CD4-positive, alpha-beta memory T cell (primary cell): Measurements from ENCODE around the gene ETV6. TPM values are rescaled to one million over a fixed set of nuclear protein-coding genes. Genes with fewer than 3 reads are reported as not detected.

Experiments
- CTCF ChIA-PET: fragments of 350-600 bp; sonication (Branson Sonifier 250); formaldehyde crosslinking; loops from one replicate; lab custom pipeline; 2021; ENCODE audit warnings: inconsistent platforms; ENCODE audit not compliant: partially characterized antibody; lab: Charles Lee
- POLR2A ChIA-PET: fragments of 350-600 bp; sonication (Branson Sonifier 250); formaldehyde crosslinking; loops from one replicate; lab custom pipeline; 2021; ENCODE audit not compliant: partially characterized antibody; lab: Charles Lee
- DNase-seq, 5 donors: peaks; one replicate each; pipeline versions ENCODE4 v3.0.0 to v3.0.0-alpha.2; 2020 to 2022; ENCODE audit warnings: mixed read lengths in 1 of 5
- H3K27ac ChIP-seq: one replicate; pipeline ENCODE4 v1.7.0; 2013; ENCODE audit warnings: low read depth, low read length
- H3K27me3 ChIP-seq: 2 replicates; pipeline ENCODE4 v1.7.0; 2013; ENCODE audit warnings: mild to moderate bottlenecking, low read length, moderate library complexity; ENCODE audit not compliant: insufficient read depth
- H3K36me3 ChIP-seq: 2 replicates; pipeline ENCODE4 v1.7.0; 2013; ENCODE audit warnings: mild to moderate bottlenecking, low read length, moderate library complexity; ENCODE audit not compliant: insufficient read depth
- H3K4me1 ChIP-seq: 2 replicates; pipeline ENCODE4 v1.7.0; 2013; ENCODE audit warnings: mild to moderate bottlenecking, low read length, moderate library complexity; ENCODE audit not compliant: insufficient read depth
- H3K4me3 ChIP-seq, 2 donors: one replicate each; pipeline ENCODE4 v1.7.0; 2013; ENCODE audit warnings: low read length in 2 of 2, mild to moderate bottlenecking in 1 of 2
- H3K9me3 ChIP-seq, 2 donors: one replicate each; pipeline ENCODE4 v1.7.0; 2013; ENCODE audit warnings: low read length in 2 of 2, control low read depth in 1 of 2; ENCODE audit not compliant: control insufficient read depth in 1 of 2
- H3K27ac Mint-ChIP-seq, 7 donors: one replicate each; pipeline ENCODE4 v1.8.0; 2020 to 2021; ENCODE audit warnings: mixed read lengths in 7 of 7, mild to moderate bottlenecking in 6 of 7, inconsistent platforms in 3 of 7, moderate library complexity in 3 of 7
- H3K27me3 Mint-ChIP-seq, 2 donors: one replicate each; pipeline ENCODE4 v1.8.0; 2020 to 2021; ENCODE audit warnings: mixed read lengths in 2 of 2
- H3K36me3 Mint-ChIP-seq, 2 donors: one replicate each; pipeline ENCODE4 v1.8.0; 2020 to 2021; ENCODE audit warnings: mixed read lengths in 2 of 2, inconsistent platforms in 1 of 2, mild to moderate bottlenecking in 1 of 2
- H3K4me1 Mint-ChIP-seq, 4 donors: one replicate each; pipeline ENCODE4 v1.8.0; 2020 to 2021; ENCODE audit warnings: mixed read lengths in 4 of 4, mild to moderate bottlenecking in 1 of 4
- H3K4me3 Mint-ChIP-seq, 8 donors: one replicate each; pipeline ENCODE4 v1.8.0; 2020 to 2021; ENCODE audit warnings: mixed read lengths in 8 of 8, mild to moderate bottlenecking in 7 of 8, moderate library complexity in 6 of 8, inconsistent platforms in 3 of 8
- H3K9me3 Mint-ChIP-seq, 8 donors: one replicate each; pipeline ENCODE4 v1.8.0; 2020 to 2021; ENCODE audit warnings: mixed read lengths in 8 of 8, mild to moderate bottlenecking in 5 of 8, inconsistent platforms in 3 of 8, moderate library complexity in 1 of 8
- intact Hi-C: fragments of 100-400 bp; cut with micrococcal nuclease; formaldehyde crosslinking; loops from one replicate; pipeline ENCODE4 v1.15.1; 2023
- polyA plus RNA-seq, 2 donors: library from polyadenylated mRNA; unstranded; fragments of 300-500 nt; fragmentation: Illumina TruSeq; gene quantifications; one replicate each; pipeline ENCODE4 v1.2.3, GENCODE V29; 2021
- total RNA-seq, 2 experiments: library from RNA; stranded (reverse); gene quantifications; one replicate each; pipeline ENCODE4 v1.2.3, GENCODE V29; 2021

ETV6 gene
- total and polyA plus RNA-seq, 4 experiments from 2014 or later = 3.3 to 43.9 (median 25.7) TPM

DNA sequence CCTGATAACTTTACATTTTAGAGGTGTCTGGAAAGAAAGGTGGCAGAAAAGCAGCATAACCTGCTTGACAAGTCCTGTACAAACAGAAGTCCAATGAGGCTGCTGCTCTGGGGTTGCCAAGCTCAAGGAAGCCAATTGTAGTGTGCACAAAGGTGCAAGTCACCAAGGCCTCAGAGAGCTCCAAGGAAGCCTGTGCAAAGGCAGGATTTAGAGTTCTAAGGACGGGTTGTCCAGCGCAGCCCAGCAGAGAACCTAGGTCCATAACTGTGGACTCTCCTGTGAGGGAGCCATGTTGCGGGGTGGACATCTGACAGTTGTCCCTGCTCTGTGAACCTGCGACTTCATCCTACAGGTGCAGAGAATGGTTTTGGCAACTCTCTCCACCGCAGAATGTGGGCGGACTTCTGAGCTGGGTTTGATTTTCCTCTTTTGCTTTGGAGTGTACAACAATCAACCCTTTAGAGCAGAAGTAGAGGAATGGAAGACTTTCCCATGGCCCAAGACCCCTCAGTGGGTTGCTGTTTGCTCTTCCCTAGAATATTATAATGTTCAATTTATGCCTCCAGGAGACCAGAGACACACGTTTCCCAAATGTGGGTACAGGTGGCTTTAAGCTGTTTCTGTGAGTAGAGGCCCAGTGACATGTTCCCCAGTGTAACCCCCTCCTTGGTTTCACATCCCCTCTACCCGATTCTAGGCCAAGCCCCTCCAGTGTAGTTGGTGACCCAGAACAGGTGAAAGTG lies 81.0 kb downstream of the ETV6 start:
- no peaks in the 10 kb centered on the region for H3K27me3 Mint-ChIP-seq
- peaks cover 60 to 85% (median 73%) of the 10 kb centered on the region in 4 donors for H3K4me1 Mint-ChIP-seq
- H3K9me3 Mint-ChIP-seq = peaks cover 0 to 2% (median 0%) of the 10 kb centered on the region in 8 donors
- DNase-seq = no peak
- H3K4me3 Mint-ChIP-seq = peak overlapping the region; percentile 21 to 94 (median 82)
- peaks cover 0 to 5% of the 10 kb centered on the region in 2 donors for H3K36me3 Mint-ChIP-seq
- no peaks in the 10 kb centered on the region for H3K36me3 ChIP-seq
- ChIA-PET CTCF (interaction anchor here (0.7 to 2.2 kb wide), 4 partner anchors 11 to 303 kb away, joined by 3 to 7 read pairs (median 4); no protein-coding TSS in a partner anchor), POLR2A (interaction anchor here (0.6 to 2.7 kb wide), 11 partner anchors 9 to 984 kb away, joined by 3 to 19 read pairs (median 3); partner anchors contain the start of gene ETV6)
- intact Hi-C loops = loop anchor here (1.0 kb wide), 1 partner anchor 81 kb away; the partner anchor contains the start of gene ETV6
- no peaks in the 10 kb centered on the region for H3K27me3 ChIP-seq
- H3K4me1 ChIP-seq = peaks cover 81% of the 10 kb centered on the region
- H3K27ac Mint-ChIP-seq = peak overlapping the region; percentile 79 to 97 (median 96)
- peak overlapping the region; percentile 30 for H3K27ac ChIP-seq
- H3K9me3 ChIP-seq = no peaks in the 10 kb centered on the region
- peak overlapping the region in 1 of 2 donors; percentile 14 for H3K4me3 ChIP-seq

DNA sequence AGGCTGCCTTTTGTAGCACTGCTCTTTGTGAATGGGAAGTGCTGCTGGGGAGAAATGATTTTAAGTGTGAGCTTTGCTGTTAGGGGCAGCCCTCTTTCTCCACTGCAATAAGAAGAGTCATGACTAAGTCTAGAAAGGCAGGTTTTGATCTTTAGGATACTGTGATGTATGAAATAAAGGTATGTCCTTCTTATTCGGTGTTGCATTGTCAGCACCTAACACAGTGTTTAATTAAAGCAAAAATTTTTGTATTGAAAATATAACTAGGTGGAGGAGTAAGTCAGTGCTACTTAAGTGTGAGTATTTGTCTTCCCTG lies 81.5 kb downstream of the ETV6 start:
- no peak for DNase-seq

DNA sequence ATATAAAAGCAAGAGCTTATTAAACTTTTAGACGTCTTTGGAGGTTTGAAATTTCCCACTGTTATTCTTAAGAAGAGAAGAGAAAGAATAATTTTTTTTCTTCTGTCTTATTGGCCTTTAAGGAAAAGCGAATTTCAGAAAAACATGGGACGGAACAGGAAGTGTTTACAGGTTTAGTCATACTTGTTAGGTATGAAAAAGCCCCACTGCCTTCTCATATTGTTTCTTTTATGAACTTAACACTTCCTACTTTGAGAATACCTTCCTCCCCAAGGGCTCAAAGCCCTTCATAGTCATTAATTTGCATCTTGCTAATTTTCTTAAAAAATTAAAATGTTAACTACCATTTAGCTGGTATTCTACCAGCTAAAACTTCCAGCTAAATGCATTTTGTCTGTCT lies 82.0 kb downstream of the ETV6 start:
- no peaks in the 10 kb centered on the region for H3K27me3 ChIP-seq
- peak overlapping the region; percentile 8 to 48 for H3K4me3 ChIP-seq
- no peaks in the 10 kb centered on the region for H3K9me3 Mint-ChIP-seq
- H3K27ac ChIP-seq = peak overlapping the region; percentile 55
- H3K27ac Mint-ChIP-seq = peak overlapping the region; percentile 79 to 97 (median 96)
- no peaks in the 10 kb centered on the region for H3K36me3 Mint-ChIP-seq
- H3K9me3 ChIP-seq = no peaks in the 10 kb centered on the region
- H3K4me1 Mint-ChIP-seq = peaks cover 57 to 82% (median 69%) of the 10 kb centered on the region in 4 donors
- H3K4me3 Mint-ChIP-seq = peak overlapping the region; percentile 70 to 94 (median 84)
- CTCF ChIA-PET = interaction anchor here (0.7 to 2.2 kb wide), 12 partner anchors 10 to 302 kb away, joined by 3 to 7 read pairs (median 4); partner anchors contain the start of gene ETV6
- POLR2A ChIA-PET = interaction anchor here (0.5 to 2.7 kb wide), 13 partner anchors 8 to 360 kb away, joined by 3 to 19 read pairs (median 4); partner anchors contain the start of gene ETV6
- peaks cover 71% of the 10 kb centered on the region for H3K4me1 ChIP-seq
- intact Hi-C loops = loop anchor here (1.0 kb wide), 1 partner anchor 82 kb away; the partner anchor contains the start of gene ETV6
- DNase-seq = peak in 2 of 5 donors; percentile 9 to 22
- H3K36me3 ChIP-seq = no peaks in the 10 kb centered on the region
- H3K27me3 Mint-ChIP-seq = no peaks in the 10 kb centered on the region

More for the DNA sequence above, 81.5 kb downstream of the ETV6 start:
- no peaks in the 10 kb centered on the region for H3K9me3 ChIP-seq
- peak overlapping the region; percentile 30 for H3K27ac ChIP-seq
- H3K4me3 ChIP-seq = peak overlapping the region in 1 of 2 donors; percentile 14
- Mint-ChIP-seq H3K27me3 (no peaks in the 10 kb centered on the region), H3K36me3 (peaks cover 0 to under 1% of the 10 kb centered on the region in 2 donors), H3K4me3 (peak overlapping the region; percentile 21 to 94 (median 82)), H3K27ac (peak overlapping the region; percentile 79 to 97 (median 96)), H3K4me1 (peaks cover 57 to 82% (median 69%) of the 10 kb centered on the region in 4 donors), H3K9me3 (no peaks in the 10 kb centered on the region)
- ChIA-PET CTCF (interaction anchor here (0.7 to 2.2 kb wide), 6 partner anchors 11 to 302 kb away, joined by 3 to 7 read pairs (median 6); no protein-coding TSS in a partner anchor), POLR2A (interaction anchor here (0.6 to 2.7 kb wide), 10 partner anchors 8 to 361 kb away, joined by 3 to 19 read pairs (median 4); partner anchors contain the start of gene ETV6)
- H3K36me3 ChIP-seq = no peaks in the 10 kb centered on the region
- no peaks in the 10 kb centered on the region for H3K27me3 ChIP-seq
- intact Hi-C loops = loop anchor here (1.0 kb wide), 1 partner anchor 82 kb away; the partner anchor contains the start of gene ETV6
- H3K4me1 ChIP-seq = peaks cover 76% of the 10 kb centered on the region

DNA sequence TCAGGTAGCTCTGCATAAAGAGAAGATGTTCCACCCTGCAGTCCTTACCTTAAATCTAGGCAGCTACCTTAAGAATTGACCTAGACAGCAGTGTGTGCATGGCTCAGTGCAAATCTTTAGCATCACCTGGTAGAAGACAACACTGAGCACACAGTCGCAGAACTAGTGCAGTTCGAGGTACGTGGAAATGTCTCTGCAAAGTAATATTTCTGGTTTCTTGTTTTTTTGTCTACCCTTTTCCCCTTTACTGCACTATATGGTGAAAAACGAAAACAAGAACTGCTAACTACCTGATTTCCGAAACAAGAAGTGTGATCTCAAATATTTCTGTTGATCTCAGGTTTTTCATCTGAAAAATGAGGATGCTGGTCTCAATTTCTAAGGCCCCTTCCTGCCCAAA lies 82.5 kb downstream of the ETV6 start:
- Mint-ChIP-seq H3K9me3 (no peaks in the 10 kb centered on the region), H3K4me3 (peak overlapping the region; percentile 70 to 94 (median 84)), H3K27me3 (no peaks in the 10 kb centered on the region), H3K36me3 (no peaks in the 10 kb centered on the region), H3K4me1 (peaks cover 57 to 82% (median 69%) of the 10 kb centered on the region in 4 donors), H3K27ac (peak overlapping the region; percentile 79 to 97 (median 96))
- Histone ChIP-seq H3K4me3 (peak overlapping the region; percentile 8 to 48), H3K27ac (peak overlapping the region; percentile 55), H3K27me3 (no peaks in the 10 kb centered on the region), H3K9me3 (no peaks in the 10 kb centered on the region), H3K4me1 (peaks cover 65% of the 10 kb centered on the region), H3K36me3 (no peaks in the 10 kb centered on the region)
- DNase-seq = no peak
- POLR2A ChIA-PET = interaction anchor here (0.5 to 2.7 kb wide), 10 partner anchors 7 to 277 kb away, joined by 3 to 19 read pairs (median 4); partner anchors contain the start of gene ETV6
- intact Hi-C loops = no loop called here
- CTCF ChIA-PET = interaction anchor here (0.7 to 2.2 kb wide), 12 partner anchors 11 to 301 kb away, joined by 3 to 6 read pairs (median 3); partner anchors contain the start of gene ETV6

DNA sequence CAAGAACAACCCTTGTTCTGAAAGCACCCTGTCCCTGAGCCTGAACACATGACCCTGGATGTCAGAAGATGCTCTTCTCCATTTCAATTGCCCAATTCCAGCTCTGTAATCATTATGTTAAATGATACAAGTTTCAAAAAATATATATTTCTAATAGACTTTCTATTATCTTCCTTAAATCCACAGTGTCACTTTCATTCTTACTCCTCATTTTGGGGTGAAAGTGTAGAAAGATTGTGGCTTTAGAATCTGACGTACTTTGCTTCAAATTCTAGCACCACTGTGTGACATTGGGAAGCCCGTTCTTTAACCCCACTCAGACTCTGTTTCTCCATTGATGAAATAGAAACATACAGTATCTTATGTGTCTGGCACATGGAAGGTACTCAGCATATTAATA lies 83.2 kb downstream of the ETV6 start:
- Histone ChIP-seq H3K27me3 (no peaks in the 10 kb centered on the region), H3K9me3 (no peaks in the 10 kb centered on the region), H3K4me3 (peak overlapping the region in 1 of 2 donors; percentile 8), H3K36me3 (no peaks in the 10 kb centered on the region), H3K27ac (peak overlapping the region; percentile 55), H3K4me1 (peaks cover 61% of the 10 kb centered on the region)
- DNase-seq = no peak
- peak overlapping the region; percentile 67 to 94 (median 84) for H3K4me3 Mint-ChIP-seq
- peak overlapping the region; percentile 79 to 97 (median 96) for H3K27ac Mint-ChIP-seq
- POLR2A ChIA-PET = interaction anchor here (0.6 to 2.7 kb wide), 4 partner anchors 11 to 276 kb away, joined by 3 to 19 read pairs (median 4); partner anchors contain the start of gene ETV6
- peaks cover 54 to 82% (median 69%) of the 10 kb centered on the region in 4 donors for H3K4me1 Mint-ChIP-seq
- H3K36me3 Mint-ChIP-seq = no peaks in the 10 kb centered on the region
- CTCF ChIA-PET = interaction anchor here (1.0 to 1.8 kb wide), 8 partner anchors 12 to 301 kb away, joined by 3 to 6 read pairs (median 4); no protein-coding TSS in a partner anchor
- intact Hi-C loops = no loop called here
- no peaks in the 10 kb centered on the region for H3K9me3 Mint-ChIP-seq
- H3K27me3 Mint-ChIP-seq = no peaks in the 10 kb centered on the region

DNA sequence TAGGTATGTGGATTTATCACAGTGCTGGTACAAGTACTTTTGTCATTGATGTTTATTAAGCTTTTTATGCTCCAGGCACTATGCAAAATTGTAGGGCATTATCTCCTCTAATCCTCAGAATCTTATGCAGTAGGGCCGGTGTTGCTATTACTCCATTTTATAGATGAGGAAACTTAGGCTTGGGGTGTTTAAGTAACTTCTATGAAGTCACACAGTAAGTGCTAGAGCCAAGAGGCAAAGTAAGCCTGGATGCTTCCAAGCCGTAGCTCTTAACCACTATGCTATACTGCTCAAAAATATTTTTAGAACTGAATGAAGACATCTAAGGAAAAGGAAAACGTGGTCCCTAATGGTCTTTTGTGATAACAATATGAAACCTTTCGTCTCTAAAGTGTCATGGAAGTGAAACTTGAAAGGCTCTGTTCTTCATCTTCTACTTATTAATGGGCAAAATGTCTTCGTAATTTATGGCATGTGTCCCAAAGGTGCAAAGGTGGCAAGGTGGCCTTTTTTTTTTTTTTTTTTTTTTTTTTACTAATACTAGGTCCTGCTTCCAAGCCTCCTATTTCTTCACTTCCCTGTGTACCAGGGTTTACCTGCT lies 85.2 kb downstream of the ETV6 start:
- Mint-ChIP-seq H3K4me3 (no peak overlapping the region), H3K27ac (peak overlapping the region in 2 of 7 donors; percentile 38 to 62), H3K36me3 (peaks cover 0 to 2% of the 10 kb centered on the region in 2 donors), H3K9me3 (no peaks in the 10 kb centered on the region), H3K4me1 (peaks cover 48 to 86% (median 68%) of the 10 kb centered on the region in 4 donors), H3K27me3 (no peaks in the 10 kb centered on the region)
- intact Hi-C loops = no loop called here
- DNase-seq = no peak
- ChIA-PET POLR2A (interaction anchor here (0.6 to 0.9 kb wide), 2 partner anchors 13 to 84 kb away, joined by 3 read pairs; no protein-coding TSS in a partner anchor), CTCF (interaction anchor here (0.8 to 1.8 kb wide), 6 partner anchors 10 to 299 kb away, joined by 3 to 12 read pairs (median 4); no protein-coding TSS in a partner anchor)
- Histone ChIP-seq H3K9me3 (no peaks in the 10 kb centered on the region), H3K27ac (no peak overlapping the region), H3K4me3 (no peak overlapping the region), H3K27me3 (no peaks in the 10 kb centered on the region), H3K36me3 (no peaks in the 10 kb centered on the region), H3K4me1 (peaks cover 46% of the 10 kb centered on the region)
